GDM1 (cell line): ENCODE data around the gene CHTF18.
"Not testable (repeated sequence)": the region's sequence is repeated elsewhere in the genome, so short reads cannot be mapped to it uniquely, and the experiment has no call there.

Source experiments
- DNase-seq: peaks from one replicate; lab custom pipeline; 2025; lab: John Stamatoyannopoulos, UW

Gene CHTF18

DNA sequence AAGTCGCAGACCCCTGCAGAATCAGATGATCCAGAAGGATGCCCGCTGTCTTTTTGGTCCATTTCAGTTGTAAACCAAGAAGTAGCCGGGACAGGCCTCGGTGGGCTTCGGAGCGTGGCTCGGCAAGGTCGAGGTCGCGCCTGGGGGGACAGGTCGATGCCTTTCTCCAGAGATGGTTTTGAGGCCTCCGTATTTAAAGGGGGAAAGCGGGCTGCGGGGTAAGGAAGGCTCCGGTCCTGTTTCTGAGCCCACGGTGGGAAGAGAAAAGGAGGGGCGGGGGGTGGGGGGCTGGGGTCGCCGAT, 19.6 kb downstream of the CHTF18 start:
- DNase-seq, result no peak

DNA sequence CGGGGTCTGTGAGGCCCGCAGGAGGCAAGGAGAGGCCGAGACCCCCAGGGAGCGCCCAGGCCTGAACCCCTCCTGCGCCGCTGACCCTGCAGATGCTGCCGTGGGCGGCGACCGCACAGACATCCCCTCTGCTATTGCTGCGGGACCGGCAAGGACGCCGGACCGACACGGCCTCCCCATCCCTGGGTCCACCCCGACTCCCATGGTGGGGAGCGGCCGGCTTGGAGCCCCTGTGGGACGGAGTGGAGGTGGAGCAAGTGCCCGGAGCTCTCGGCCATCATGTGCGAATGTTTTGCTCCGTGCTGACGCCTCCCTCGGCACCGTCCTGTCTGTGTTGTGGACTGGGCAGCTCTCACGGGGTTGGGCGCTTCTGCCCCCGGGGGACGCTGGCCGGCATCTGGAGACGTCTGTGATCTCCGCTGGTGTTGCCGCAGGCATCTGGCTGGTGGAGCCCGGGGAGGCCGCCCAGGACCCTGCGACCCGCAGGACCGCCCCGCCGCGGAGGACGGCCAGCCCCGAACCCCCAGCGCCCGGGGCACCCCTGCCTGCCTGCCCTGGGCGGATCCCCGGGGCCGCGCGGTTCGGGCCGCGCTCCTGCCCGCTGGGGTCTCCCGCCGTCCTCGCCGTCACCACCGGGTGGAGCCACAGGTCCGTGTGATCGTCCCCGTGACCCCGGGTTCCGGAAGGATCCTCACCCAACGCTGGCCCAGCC, 24.9 kb downstream of the CHTF18 start:
- DNase-seq, result no peak

DNA sequence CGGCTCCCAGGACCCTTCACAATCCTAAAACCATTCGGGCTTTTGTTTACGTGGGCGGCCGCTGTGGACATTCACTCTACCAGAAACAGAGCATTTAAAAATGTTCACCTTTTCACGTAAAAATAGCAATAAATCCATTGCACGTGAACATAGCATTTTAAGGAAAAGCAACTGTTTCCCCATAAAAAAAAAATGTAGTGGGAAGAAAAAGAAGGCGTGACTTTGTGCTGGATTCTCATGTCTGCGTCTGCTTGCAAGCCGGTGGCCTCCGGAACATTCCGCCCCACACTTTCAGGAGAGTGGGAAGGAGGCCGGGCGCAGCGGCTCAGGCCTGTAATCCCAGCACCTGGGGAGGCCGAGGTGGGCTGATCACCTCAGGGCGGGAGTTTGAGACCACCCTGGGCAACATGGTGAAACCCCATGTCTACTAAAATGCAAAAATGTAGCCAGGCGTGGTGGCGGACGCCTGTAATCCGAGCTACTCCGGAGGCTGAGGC, 25.5 kb downstream of the CHTF18 start:
- no peak for DNase-seq

DNA sequence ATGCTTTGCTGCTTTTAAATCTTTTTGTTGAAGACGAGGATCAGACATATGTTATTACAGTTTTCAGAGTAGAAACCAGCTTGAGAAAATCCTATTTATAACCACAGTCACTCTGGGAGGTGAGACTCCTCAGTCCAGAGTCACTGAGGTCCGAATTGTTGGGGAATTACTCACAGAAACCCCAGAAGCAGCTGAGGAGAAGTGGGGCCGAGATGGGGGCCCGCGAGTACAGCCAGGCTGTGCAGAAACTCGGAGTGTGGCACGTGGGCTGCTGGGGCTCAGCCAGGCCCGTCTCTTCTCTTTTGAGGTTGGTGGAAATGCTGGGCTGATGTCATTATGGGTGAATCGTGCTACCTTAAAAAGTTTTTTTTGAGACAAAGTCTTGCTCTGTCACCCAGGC, 26.6 kb downstream of the CHTF18 start:
- DNase-seq, result no peak

GRCh38 chr16:815861-816260, 27.4 kb downstream of the CHTF18 start:
- no peak for DNase-seq

DNA sequence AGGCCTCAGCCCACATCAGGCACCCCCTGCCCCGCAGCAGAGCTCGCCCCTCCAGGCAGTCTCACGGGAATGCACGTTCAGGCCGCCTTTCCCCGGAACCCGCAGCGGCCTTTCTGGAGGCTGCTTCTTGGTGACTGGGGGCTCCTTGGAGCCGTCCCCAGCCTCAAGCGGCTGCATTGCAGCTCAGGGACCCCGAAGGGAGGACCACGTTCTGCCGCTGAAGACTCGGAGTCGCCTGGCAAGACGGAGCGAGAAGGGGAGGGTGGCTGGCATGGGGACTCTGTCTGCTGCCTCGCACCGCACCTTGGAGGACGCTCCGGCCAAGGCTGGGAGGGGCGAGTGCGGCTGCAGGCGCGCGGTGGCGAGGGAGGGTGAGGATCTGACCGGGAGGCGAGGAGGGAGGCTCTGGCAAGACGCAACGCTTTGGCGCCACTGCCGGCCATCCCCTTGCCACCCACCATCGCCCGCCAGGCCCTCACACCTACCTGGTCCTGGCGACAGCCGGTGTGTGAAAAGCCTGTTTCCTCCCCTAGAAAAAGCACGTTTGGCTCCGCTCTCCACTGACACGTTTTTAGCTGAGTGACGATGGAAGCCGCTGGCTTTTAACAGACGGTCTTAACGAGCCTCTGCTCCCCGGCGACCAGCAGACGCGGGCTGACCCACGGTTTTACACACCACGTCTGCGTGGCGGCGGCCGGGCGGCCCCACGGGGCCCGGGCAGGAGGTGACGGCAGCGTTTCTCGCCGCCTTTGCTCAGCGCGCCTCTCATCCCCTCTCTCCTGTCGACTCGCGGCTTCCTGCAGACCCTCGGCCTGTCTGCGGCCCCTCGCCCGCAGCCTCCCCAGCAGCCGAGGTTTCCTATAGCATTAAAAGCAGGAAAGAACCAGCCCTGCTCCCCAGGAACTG, 28.8 kb downstream of the CHTF18 start:
- DNase-seq, result no peak

- DNase-seq, result no peak
Measured at GRCh38 chr16:818132-818531, 29.7 kb downstream of the CHTF18 start.

GRCh38 chr16:818592-818991, 30.2 kb downstream of the CHTF18 start:
- no peak for DNase-seq

DNA sequence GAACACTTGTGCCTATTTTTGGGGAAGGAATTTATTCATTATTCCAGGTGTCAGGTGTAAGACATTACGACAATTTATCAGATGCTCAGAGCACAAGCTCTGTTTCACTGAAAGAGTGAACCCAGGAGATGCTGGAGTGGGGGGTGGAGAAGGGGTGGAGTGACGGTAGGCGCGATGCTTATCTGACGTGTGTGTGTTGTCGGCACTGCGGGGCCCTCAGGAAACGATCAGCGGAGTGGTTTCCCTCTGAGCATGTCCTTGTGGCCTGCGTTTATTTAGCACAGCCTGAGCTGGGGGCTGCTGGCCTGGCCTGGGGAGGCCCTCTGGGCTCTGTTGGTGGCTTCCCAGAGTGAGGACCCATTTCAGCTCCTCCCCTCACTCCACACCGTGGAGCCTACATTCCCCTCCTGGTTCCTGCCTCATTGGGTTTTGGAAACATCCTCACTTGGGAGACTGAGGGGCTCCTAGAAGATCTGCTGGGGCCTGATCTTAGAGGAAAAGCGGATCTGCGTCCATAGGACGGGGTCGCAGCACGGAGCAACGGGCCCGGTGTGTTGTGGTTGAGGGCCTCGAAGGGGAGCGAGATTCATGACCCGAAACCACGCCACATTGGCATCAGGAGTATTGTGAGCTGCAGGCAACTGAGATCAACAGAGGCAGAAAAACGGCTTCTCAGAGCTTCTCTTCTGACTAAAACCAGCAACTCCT, 31.1 kb downstream of the CHTF18 start:
- no peak for DNase-seq

DNA sequence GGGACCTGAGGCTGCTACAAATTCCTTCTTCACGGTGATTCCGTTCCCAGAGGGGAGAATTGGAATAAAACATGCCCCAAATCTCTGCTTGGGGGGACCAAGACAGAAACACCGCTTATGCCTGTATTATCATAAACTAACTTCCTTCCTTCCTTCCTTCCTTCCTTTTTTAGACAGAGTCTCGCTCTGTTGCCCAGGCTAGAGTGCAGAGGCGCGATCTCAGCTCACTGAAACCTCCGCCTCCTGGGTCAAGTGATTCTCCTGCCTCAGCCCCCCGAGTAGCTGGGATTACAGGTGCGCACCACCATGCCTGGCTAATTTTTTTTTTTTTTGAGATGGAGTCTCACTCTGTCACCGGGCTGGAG, 31.6 kb downstream of the CHTF18 start:
- not testable (repeated sequence) for DNase-seq

DNA sequence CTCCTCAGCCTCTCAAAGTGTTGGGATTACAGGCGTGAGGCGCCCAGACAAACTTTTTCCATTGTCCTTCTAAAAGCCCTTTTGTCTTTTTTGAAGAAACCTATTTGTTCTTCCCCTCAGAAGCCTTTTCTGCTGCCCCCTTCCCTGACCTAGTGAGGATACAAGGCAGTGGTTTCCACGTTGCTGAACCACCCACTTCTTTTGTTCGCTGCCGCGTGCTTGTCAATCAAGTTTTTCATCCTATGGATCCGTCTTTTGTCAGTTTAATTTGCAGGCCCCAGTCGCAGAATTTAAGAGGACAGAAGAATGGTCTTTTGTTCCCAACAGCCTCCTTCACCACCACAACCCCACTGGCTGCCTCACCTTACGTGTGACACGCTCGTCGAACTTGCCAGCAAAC, 32.3 kb downstream of the CHTF18 start:
- no peak for DNase-seq

- DNase-seq, result no peak
Measured at GRCh38 chr16:821751-822150, 33.3 kb downstream of the CHTF18 start.

DNA sequence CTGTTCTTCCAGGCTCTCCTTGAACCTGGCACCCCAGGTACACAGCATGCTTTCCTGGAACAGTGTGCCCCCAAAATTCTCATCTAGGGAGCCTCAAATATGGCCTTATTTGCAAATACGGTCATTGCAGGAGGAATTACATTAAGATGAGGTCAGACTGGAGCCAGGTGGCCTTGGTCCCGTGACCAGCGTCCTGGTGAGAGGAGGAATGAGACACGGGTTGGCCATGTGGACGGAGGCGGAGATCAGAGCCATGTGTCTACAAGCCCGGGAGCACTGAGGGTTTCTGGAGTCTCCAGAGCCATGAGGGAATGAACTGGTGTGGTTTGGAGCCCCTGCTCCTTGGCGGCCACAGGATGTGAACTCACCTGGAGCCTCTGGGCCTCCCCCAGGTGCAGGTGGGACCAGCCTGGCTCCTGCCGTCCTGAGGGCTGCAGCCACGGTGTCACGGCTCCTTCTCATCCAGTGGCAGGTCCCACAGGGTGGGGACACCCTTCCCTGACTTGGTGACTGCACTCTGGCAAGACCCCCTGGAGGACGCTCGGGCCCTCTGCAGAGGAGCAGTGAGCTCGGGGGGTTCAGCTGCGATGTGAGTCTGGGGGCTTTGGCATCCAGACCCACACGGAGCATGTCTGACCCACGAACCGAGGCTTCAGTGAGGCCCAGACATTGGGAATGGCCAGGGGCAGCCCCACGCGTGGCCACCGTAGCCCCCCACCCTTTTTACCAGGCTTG, 33.9 kb downstream of the CHTF18 start:
- no peak for DNase-seq

GRCh38 chr16:822909-823297, 34.5 kb downstream of the CHTF18 start:
- DNase-seq, result no peak

DNA sequence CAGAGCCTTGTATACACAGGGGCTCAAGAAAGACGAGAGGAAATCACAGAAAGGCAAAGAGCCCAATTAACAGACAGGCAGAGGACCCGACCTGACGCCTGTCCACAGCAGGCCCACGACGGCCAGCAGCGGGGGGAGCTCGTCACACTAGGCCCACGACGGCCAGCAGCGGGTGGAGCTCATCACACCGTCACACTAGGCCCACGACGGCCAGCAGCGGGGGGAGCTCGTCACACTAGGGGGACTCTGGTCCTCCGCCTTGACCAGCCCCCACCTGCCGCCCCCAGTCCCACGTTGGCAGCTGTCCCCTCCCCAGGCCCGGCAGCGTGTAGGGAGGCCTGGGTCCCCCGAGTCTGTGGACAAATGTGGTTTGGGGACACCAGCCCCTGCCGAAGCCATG, 35.8 kb downstream of the CHTF18 start:
- no peak for DNase-seq

GRCh38 chr16:824601-825000, 36.2 kb downstream of the CHTF18 start:
- no peak for DNase-seq

DNA sequence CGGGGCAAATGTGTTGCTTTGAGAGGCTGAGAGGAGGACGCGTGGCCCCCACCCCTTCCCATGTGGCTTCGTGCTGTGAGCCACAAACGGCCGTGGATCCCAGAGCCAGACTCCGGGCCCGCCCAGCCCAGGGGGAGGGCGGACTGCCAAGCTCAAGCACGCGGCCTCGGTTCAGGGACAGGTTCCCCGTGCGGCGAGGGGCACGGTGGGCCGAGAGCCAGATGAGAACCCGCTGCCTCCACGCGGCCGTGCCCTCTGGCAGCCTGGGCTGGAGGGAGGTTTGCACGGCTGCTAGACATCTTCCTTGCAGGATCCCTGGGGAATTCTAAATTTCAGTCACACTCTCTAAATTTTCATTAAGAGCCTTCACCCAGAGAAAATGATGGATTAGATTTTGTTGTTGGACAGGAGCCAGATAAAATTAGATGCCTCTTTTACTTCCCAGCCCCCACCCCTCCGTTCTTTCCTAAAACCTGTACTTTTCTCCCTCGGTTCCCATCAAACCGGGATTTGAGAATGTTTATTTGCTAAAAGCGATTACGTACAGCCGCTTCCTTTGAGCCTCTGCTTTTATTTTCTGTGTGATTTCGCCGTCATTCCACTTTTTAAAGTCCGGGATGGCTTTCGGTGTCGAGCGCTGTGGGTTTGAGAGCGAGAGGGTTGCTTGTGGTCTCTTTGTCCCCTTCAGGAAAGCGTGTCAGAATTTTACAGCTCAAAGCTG, 37.1 kb downstream of the CHTF18 start:
- DNase-seq, result no peak

DNA sequence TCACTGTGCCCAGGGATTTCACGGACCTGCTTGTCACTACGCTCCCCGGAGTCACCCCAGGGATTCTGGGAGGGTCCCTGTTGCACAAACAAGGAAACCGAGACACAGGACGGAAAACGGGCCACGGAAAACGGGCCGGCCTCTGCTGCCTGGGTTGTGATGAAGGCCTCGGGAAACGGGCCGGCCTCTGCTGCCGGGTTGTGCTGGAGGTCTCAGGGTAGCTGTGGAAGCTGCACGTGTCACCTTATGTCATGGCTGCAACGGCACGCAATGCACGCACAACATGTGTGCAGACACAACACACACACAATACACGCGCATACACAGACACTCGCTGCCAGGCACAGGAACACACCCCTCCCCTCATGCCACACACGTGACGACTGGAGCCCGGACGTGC, 39.1 kb downstream of the CHTF18 start:
- DNase-seq, result no peak

DNA sequence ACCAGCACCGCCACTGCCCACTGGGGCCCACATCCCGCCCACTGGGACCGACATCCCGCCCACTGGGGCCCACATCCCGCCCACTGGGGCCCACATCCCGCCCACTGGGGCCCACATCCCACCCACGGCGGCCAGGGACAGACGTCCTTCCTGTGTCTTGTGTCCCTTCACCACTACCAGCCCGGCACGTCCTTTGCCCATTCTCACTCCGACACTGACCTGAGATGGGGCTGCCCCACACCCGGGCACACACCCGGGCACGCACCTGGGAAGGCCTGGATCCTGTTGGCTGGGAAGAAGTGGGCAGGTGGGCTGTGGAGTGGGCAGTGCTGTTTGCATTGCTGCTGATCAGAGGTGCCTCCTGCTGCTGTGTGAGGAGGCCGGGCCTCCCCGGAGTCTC, 40.5 kb downstream of the CHTF18 start:
- no peak for DNase-seq

DNA sequence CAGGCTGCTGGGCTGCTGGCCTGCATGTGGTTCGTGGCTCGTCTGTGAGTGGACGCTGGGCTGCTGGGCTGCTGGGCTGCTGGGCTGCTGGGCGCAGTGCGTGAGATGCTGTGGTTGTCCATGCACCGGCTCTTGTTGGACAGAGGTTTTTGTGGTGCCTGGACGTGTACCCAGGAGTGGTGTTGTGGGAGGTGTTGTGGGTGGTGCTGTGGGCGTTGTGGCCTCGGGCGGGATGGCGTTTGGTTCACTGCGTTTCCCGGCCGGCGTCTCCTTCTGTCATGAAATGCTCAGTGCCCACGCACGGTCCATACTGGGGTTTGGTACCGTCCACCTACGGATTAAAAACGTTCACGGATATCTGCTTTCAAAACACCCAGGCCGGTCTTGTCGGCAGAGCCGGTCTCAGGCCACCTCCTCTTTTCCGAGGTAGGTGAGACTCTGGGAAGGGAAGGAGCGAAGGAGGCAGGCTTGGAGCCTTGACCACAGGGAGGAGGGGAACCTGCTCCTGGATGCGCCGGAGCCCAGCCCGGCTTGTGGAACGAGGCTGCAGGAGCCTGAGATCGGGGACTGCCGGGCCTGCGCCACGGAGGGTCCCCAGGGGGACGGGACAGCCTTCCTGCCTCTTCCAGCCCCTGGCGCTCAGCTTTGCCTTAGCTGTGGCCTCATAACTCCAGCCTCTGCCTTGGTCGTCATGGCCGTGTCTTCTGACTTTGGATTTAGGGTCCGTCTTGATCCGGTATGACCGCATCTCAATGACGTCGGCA, 41.9 kb downstream of the CHTF18 start:
- no peak for DNase-seq
